Muscle of arm (tissue), 12 donors: ENCODE measurements around the gene MAP4K4. TPM values are rescaled to one million over a fixed set of nuclear protein-coding genes. Genes with fewer than 3 reads are reported as not detected.
"Not testable (repeated sequence)": the region's sequence is repeated elsewhere in the genome, so short reads cannot be mapped to it uniquely, and the experiment has no call there.

Experiments used
- DNase-seq: peaks from one replicate; pipeline ENCODE4 v3.0.0-alpha.2; 2013
- polyA plus RNA-seq, 12 donors: library from polyadenylated mRNA; unstranded; fragments of 120-200 nt; gene quantifications; one replicate each; pipeline ENCODE4 v1.2.1, GENCODE V29; 2013; ENCODE audit not compliant: insufficient read length in 12 of 12

MAP4K4 gene
- polyA plus RNA-seq, 12 donors = 104 to 439 (median 137) TPM

DNA sequence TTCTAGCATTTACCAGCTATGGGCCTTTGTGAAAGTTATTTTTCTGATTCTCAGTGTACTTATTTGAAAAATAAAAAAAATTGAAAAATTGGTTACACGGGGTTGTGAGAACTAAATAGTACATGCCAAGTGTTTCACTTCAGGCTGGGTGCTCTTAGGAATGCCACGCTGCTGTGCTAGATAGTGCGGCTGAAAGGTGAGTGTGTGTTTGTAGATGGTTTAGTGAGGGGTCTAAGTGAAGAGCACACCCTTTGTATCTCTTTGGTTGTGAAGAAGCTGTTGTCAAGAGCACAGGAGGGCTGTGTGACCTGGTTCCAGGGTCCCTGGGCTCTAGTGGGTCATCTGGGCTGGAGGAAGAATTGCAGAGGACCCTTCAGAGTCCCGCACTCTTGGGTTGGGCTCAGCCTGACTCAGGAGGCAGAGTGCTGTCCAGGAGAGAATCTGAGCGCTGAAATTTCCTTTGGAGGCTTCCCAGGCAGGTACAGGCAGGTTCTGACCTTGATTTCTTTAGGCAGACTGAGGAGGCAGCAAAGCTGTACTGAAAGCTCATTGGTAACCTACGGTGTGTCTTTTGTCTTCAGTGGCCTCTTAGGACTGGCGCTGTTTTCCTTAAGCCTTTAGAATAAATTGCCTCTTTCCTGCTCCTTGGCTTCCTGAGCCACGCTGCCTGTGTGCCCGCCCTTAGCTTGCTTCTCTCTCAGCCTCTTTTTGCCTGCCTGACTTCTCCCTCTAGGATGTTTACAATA is 44.4 kb downstream of the MAP4K4 start:
- DNase-seq = no peak

DNA sequence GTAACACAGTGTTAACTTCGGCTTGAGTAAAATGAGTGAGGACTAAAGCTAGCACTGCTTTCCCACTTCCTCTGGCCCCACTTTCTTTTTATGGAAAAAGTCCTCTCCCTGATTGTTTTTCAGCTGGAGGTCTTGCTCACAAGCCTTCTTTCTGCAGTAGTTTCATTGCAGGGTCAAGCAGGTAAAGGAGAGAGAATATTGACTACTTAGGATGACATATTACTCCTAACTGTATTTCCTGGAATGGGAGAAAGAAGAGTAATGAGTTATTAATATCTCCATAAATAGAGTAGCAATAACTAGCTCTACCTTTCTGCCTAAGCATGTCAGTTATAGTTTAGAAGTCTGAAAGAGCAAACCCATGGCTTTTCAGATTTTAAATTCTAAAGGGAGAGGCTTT is 45.0 kb downstream of the MAP4K4 start:
- DNase-seq = no peak

GRCh38 chr2:101743288-101743687 is 45.8 kb downstream of the MAP4K4 start:
- no peak for DNase-seq

DNA sequence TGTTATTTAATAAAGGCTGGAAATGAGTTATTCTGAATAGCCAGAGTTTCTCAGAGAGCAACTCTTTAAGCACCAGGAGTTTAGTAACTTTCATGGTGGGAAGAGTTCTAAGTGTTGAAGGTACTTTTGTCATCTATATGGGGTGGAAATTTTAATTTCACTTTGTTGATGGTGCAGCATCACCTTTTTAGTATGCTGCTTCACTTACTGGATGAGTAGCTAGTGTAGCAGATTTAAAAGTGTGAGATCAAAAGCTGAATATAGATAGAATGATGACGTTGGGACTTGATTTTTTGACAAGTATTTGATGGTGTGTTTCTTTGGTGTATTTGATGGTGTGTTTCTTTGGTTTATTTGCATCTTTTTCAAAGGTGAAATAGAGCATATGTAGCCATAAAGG is 47.3 kb downstream of the MAP4K4 start:
- DNase-seq = no peak

GRCh38 chr2:101745711-101746694 is 48.5 kb downstream of the MAP4K4 start:
- no peak for DNase-seq

GRCh38 chr2:101748000-101748399 is 50.5 kb downstream of the MAP4K4 start:
- DNase-seq = no peak

DNA sequence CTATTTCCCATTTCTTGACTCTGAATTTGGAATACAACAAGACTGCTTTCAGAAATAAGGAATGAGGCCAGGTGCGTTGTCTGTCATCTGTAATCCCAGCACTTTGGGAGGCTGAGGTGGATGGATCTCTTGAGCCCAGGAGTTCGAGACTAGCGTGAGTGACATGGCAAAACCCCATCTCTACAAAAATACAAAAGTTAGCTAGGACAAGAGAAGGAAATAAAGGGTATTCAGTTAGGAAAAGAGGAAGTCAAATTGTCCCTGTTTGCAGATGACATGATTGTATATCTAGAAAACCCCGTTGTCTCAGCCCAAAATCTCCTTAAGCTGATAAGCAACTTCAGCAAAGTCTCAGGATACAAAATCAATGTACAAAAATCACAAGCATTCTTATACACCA is 51.0 kb downstream of the MAP4K4 start:
- DNase-seq = not testable (repeated sequence)

- no peak for DNase-seq
Observed at GRCh38 chr2:101750688-101751087, 53.2 kb downstream of the MAP4K4 start.

- DNase-seq = no peak
Observed at GRCh38 chr2:101751276-101751815, 53.8 kb downstream of the MAP4K4 start.

- DNase-seq = no peak
Observed at GRCh38 chr2:101751875-101752619, 54.5 kb downstream of the MAP4K4 start.

DNA sequence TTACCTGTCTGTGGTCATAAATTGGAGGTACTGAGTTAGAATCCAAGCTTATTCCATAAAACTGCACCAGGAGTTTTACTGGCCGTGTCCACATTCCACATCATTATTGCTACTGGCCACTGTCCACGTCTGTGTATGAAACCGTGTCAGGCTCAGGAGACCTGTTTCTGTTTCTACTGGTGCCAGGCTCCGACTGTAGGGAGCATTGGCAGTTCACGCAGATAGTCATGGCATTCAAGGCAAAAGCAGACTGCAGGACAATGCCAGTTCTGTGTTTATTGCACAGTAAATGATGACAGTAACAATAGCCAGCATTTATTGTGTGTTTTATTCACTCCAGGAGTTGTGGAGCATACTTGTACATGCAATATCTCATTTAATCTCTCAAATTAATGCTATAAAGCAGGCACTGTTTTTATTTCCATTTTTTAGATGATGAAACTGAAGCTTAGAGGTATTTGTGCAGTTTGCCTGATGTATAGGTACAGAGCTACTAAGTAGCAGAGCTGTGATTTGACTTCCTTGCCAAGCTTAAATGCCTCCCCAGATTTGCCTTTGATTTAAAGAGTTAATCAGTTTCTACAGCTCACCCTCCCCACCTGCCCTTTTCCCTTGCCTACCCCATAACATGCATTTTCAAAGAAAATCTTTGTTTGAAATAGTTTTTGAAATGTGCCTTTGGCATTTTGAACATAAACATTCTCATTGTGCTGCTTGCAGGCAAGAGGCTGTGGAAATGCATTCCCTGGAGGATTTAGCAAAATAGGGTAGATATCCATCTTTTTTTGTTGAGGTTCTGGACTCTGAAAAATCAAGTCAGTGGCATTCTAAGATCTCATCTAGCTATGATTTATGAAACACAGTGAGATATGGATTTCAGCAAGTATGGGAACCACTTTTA is 55.5 kb downstream of the MAP4K4 start:
- no peak for DNase-seq

- DNase-seq = no peak
Observed at GRCh38 chr2:101753720-101754490, 56.4 kb downstream of the MAP4K4 start.

DNA sequence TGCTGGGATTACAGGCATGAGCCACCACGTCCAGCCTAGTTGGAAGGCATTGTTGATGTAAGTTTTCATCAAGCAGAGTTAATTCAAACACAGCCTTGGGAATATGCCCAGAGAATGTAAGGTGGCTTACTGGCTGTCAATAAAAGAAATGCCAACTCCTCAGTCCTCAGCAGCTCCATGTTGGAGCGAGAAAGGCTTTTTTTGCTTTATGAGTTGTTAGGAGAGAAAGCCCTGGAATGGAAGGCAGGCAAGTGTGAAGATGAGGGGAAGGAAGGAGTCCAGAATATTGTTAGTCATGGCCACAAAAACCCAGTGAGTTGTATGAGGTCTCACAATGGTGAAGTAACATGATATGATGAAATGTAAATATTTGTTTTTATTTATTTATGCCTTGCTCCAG is 57.1 kb downstream of the MAP4K4 start:
- DNase-seq = no peak

DNA sequence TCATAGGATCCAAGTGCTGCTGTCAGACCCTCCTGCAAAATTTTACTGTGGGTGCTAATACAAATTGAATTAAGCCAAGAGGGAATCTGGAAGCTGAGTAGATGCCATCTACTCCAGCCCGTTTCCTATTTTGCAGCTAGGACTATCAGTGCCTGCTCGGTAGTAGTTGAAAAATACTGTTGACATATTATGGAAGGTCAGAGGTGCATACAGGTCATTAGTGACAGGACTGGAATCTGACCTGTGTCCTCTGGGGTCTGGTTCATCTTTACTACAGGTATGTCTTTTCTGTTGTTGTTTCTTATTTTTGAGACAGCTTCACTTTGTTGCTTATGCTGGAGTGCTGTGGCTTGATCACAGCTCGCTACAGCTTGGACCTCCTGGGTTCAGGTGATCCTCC is 58.8 kb downstream of the MAP4K4 start:
- DNase-seq = no peak

DNA sequence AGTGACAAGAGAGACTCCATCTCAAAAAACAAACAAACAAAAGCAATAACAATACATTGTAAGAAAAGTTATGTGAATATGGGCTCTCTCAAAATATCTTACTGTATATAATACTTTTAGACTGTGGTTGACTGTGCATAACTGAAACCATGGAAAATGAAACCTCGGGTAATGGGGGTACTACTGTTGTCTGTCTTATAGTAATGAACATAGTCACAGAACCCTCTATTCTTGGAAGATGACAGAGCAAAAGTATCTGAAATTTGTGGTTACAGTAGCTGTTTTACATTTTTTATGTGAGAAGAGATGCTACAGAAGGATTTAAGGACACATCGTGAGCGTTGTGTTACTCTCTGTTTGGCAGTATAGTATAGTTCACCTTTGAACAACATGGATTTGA is 60.5 kb downstream of the MAP4K4 start:
- no peak for DNase-seq

DNA sequence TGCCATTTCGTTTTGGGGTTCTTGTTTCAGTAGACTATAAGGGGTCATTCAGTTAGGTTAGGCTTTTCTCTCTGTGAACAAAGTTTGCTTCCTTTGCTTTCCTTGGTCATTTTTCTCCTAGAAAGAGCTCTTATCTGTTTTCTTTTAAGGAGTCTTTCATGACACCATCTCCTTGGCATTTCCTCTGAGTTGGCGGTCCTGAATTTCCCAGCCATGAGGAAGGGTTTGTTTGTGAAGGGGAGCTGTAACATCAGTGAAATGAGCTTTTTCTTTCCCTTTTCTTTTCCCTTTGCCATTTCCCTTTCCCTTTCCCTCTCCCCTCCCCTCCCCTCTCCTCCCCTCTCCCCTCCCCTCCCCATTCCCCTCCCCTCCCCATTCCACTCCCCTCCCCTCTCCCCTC is 61.7 kb downstream of the MAP4K4 start:
- no peak for DNase-seq

DNA sequence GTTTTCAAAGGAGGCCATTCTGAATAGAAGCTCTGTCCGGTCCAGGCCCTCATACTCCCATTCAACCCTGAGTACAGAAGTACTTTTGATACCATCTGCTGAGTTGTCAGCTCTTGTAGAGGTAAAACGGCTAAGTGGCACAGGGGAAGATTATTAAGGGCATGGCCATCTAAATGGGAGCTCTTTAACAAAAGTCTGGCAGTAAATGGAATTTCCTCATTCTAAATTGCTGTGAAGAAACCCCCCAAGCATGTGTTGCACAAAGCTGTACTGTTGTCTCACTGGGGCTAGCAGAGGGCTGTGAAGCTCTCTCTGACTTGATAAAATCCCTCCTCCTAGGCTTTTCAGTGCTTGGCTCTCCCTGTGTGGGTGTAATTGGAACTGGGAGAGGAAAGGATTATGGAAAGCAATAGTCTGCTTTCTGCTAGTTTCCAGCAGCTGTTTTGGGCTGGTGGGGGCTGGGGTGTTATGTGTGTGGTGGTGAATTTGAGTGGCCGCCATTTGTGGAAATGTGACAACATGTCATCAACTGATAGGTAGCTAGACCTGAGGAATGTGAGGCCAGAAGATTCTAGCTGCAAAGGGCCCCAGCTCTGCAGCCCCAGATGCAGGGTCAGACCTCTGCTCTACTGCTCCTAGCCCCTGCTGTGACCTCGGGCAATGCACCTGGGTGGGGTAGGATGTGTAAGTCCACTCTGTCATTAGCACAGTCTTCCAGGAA is 65.1 kb downstream of the MAP4K4 start:
- DNase-seq = no peak

DNA sequence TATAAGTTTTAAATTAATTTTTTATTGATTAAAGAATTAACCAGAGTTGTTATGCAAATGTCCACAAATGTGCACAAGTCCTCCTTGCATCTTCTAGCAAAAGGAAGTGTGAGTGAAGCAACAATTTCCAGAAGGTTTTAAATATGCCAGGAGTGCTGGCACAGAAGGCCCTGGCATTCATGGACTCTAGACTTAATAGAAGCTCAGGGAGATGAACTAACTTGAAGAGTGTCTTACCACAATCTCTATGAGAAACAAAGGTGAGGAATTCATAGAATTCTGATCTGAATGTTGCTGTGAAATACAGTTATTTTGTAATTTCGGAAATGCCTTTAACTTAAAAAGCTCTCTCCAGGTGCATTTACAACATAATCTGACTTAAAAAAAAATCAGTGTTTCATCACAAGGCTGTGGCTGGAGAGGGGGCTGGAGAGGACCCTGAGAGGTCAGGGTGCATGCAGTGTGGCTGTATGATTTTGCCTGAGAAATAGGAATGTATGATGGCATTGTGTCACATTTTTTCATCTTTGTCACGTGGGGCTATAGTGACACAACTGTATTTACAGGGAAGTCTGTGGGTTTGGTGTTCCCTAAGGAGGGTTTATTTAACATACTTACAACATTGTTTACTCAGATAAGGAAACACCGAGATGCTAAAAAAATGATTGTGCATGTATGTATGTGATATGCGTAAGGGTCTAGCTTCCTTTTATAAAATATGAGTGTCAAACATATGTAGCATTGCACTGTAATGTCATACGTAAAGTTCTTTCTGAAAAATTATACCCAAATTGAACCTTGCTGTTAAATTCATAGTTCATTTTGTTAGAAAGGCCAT is 66.2 kb downstream of the MAP4K4 start:
- no peak for DNase-seq
